ENCODE data around the gene SCAMP1.

- no peak for TF ChIP-seq CTCF (IDR thresholded peaks at IDR 0.05; ENCODE audit: insufficient read depth, low read length)
- no peak for TF ChIP-seq REST (IDR thresholded peaks at IDR 0.05; ENCODE audit: insufficient replicate concordance, low read depth)
- TF ChIP-seq GABPA (IDR thresholded peaks at IDR 0.05; ENCODE audit: low read depth): no peak
- no peak for TF ChIP-seq POLR2AphosphoS5 (IDR thresholded peaks at IDR 0.05; ENCODE audit: low read depth)
- TF ChIP-seq SPI1 (IDR thresholded peaks at IDR 0.05; ENCODE audit: borderline replicate concordance, low read depth): no peak
Measured at GRCh38 chr5:78377056-78377717, 16.8 kb downstream of the SCAMP1 start.
